Natural killer cell (primary cell): ENCODE measurements around the gene ZFP92. TPM values are rescaled to one million over a fixed set of nuclear protein-coding genes. Genes with fewer than 3 reads are reported as not detected.

Source experiments
- ATAC-seq, 3 donors: fragments of 150-1000 bp in 2 of 3; fragments of 200-7000 bp in 1 of 3; cut with Tn5 transposase; 1 replicate in 1 of 3; 2 replicates in 2 of 3; pipeline ENCODE4 v1.10.0; 2021; ENCODE audit warnings: mild to moderate bottlenecking in 2 of 3, moderate library complexity in 2 of 3
- DNase-seq, 2 donors: peaks; one replicate each; pipeline versions ENCODE4 v3.0.0 to v3.0.0-alpha.2; 2013 to 2021; ENCODE audit warnings: mixed read lengths in 1 of 2
- H3K27ac ChIP-seq: one replicate; pipeline ENCODE4 v1.5.1; 2013; ENCODE audit warnings: mild to moderate bottlenecking, low read length
- H3K27me3 ChIP-seq: one replicate; pipeline ENCODE4 v1.6.1; 2013; ENCODE audit warnings: low read length; ENCODE audit not compliant: control insufficient read depth, insufficient read depth
- H3K36me3 ChIP-seq: one replicate; pipeline ENCODE4 v1.6.1; 2013; ENCODE audit warnings: low read length; ENCODE audit not compliant: control insufficient read depth, insufficient read depth
- H3K4me1 ChIP-seq: one replicate; pipeline ENCODE4 v1.6.1; 2013; ENCODE audit warnings: low read length; ENCODE audit not compliant: control insufficient read depth, insufficient read depth
- H3K4me3 ChIP-seq: one replicate; pipeline ENCODE4 v1.5.1; 2013; ENCODE audit warnings: low read length
- H3K9me3 ChIP-seq: one replicate; pipeline ENCODE4 v1.6.1; 2013; ENCODE audit warnings: low read length; ENCODE audit not compliant: control insufficient read depth, insufficient read depth
- H3K27ac Mint-ChIP-seq, 2 donors: one replicate each; pipeline ENCODE4 v1.8.0; 2022; ENCODE audit warnings: mild to moderate bottlenecking in 2 of 2, mixed read lengths in 2 of 2, moderate library complexity in 1 of 2
- H3K27me3 Mint-ChIP-seq, 2 donors: one replicate each; pipeline ENCODE4 v1.8.0; 2022; ENCODE audit warnings: low read depth in 2 of 2, mixed read lengths in 2 of 2
- H3K36me3 Mint-ChIP-seq: one replicate; pipeline ENCODE4 v1.8.0; 2022; ENCODE audit warnings: mixed read lengths
- H3K4me1 Mint-ChIP-seq, 2 donors: one replicate each; pipeline ENCODE4 v1.8.0; 2022; ENCODE audit warnings: mixed read lengths in 2 of 2
- H3K4me3 Mint-ChIP-seq: one replicate; pipeline ENCODE4 v1.8.0; 2022; ENCODE audit warnings: mild to moderate bottlenecking, moderate library complexity, mixed read lengths
- H3K9me3 Mint-ChIP-seq, 2 donors: one replicate each; pipeline ENCODE4 v1.8.0; 2022; ENCODE audit warnings: mixed read lengths in 2 of 2
- WGBS: methylation state at CpG from one replicate; pipeline ENCODE4 v1.1.7; 2013; ENCODE audit warnings: missing lambda C conversion rate; ENCODE audit not compliant: insufficient coverage; 5-methylcytosine and 5-hydroxymethylcytosine counted together
- intact Hi-C: fragments of 100-400 bp; cut with micrococcal nuclease; formaldehyde crosslinking; loops from one replicate; pipeline ENCODE4 v1.14.2; 2022
- total RNA-seq, 4 donors: library from RNA; stranded (reverse); fragments of 120-200 nt in 1 of 4; gene quantifications; one replicate each; pipeline versions ENCODE4 v1.2.3 to v1.2.4, GENCODE V29; 2013 to 2022
- TF ChIP-seq, protein P1 (sequence below): fragments of 200-600 bp; IDR thresholded peaks from one replicate; pipeline ENCODE4 v1.8.0; 2022; ENCODE audit warnings: antibody characterized with exemption

ZFP92 gene
- total RNA-seq, 3 donors from 2014 or later (not counting 1 experiment from before 2014, with no cell fraction given): 1.6 to 3.3 (median 2.9) TPM

DNA sequence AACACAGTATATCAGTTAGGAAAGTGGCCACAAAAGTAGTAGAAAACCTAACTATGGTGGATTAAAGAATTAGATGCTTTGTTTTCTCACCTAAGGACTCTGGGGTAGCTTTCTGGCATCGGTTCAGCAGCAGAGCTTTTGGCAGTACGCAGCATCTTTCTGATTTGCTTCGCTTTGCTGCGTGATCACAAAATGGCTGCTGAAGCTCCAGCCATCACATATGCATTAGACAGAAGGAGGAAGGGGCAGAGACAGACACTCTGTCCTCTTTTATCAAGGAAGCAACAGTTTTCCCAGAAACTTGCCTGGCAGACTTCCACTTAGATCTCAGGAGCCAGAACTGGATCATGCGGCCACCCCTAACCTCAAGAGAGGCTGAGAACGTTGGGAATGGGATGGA lies 19.5 kb downstream of the ZFP92 start:
- TF ChIP-seq, protein P1, sequence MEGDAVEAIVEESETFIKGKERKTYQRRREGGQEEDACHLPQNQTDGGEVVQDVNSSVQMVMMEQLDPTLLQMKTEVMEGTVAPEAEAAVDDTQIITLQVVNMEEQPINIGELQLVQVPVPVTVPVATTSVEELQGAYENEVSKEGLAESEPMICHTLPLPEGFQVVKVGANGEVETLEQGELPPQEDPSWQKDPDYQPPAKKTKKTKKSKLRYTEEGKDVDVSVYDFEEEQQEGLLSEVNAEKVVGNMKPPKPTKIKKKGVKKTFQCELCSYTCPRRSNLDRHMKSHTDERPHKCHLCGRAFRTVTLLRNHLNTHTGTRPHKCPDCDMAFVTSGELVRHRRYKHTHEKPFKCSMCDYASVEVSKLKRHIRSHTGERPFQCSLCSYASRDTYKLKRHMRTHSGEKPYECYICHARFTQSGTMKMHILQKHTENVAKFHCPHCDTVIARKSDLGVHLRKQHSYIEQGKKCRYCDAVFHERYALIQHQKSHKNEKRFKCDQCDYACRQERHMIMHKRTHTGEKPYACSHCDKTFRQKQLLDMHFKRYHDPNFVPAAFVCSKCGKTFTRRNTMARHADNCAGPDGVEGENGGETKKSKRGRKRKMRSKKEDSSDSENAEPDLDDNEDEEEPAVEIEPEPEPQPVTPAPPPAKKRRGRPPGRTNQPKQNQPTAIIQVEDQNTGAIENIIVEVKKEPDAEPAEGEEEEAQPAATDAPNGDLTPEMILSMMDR: no peak
- WGBS: 97% methylated on average over 5 of the region's 6 CpGs
- intact Hi-C loops: no loop called here

GRCh38 chrX:153433161-153433680 lies 21.9 kb downstream of the ZFP92 start:
- TF ChIP-seq, protein P1: no peak
- Mint-ChIP-seq H3K9me3 (no peaks in the 10 kb centered on the region), H3K4me3 (no peak overlapping the region), H3K36me3 (no peaks in the 10 kb centered on the region), H3K27ac (no peak overlapping the region), H3K4me1 (no peaks in the 10 kb centered on the region), H3K27me3 (peaks cover 0 to 14% of the 10 kb centered on the region in 2 donors)
- H3K27ac ChIP-seq: no peak overlapping the region
- no peaks in the 10 kb centered on the region for H3K36me3 ChIP-seq
- H3K4me1 ChIP-seq: no peaks in the 10 kb centered on the region
- peaks cover 5% of the 10 kb centered on the region for H3K9me3 ChIP-seq
- intact Hi-C loops: no loop called here
- DNase-seq (no peak), ATAC-seq (no peak)
- no peaks in the 10 kb centered on the region for H3K27me3 ChIP-seq
- 90% methylated on average over 11 of the region's 12 CpGs for WGBS
- no peak overlapping the region for H3K4me3 ChIP-seq

More for the DNA sequence above, 19.5 kb downstream of the ZFP92 start:
- no peak overlapping the region for H3K4me3 ChIP-seq
- H3K4me1 Mint-ChIP-seq: no peaks in the 10 kb centered on the region
- no peaks in the 10 kb centered on the region for H3K27me3 ChIP-seq
- no peaks in the 10 kb centered on the region for H3K36me3 Mint-ChIP-seq
- H3K27me3 Mint-ChIP-seq: peaks cover 0 to 6% of the 10 kb centered on the region in 2 donors
- no peak overlapping the region for H3K27ac Mint-ChIP-seq
- DNase-seq: no peak
- H3K4me3 Mint-ChIP-seq: no peak overlapping the region
- no peak for ATAC-seq
- no peaks in the 10 kb centered on the region for H3K4me1 ChIP-seq
- peaks cover 0 to 2% of the 10 kb centered on the region in 2 donors for H3K9me3 Mint-ChIP-seq
- peaks cover 5% of the 10 kb centered on the region for H3K9me3 ChIP-seq
- no peak overlapping the region for H3K27ac ChIP-seq
- no peaks in the 10 kb centered on the region for H3K36me3 ChIP-seq

GRCh38 chrX:153433781-153434285 lies 22.6 kb downstream of the ZFP92 start:
- H3K27ac ChIP-seq: no peak overlapping the region
- Mint-ChIP-seq H3K27me3 (peaks cover 0 to 14% of the 10 kb centered on the region in 2 donors), H3K4me3 (no peak overlapping the region), H3K36me3 (no peaks in the 10 kb centered on the region), H3K9me3 (no peaks in the 10 kb centered on the region), H3K27ac (no peak overlapping the region), H3K4me1 (no peaks in the 10 kb centered on the region)
- TF ChIP-seq, protein P1: no peak
- DNase-seq (no peak), ATAC-seq (no peak)
- peaks cover 5% of the 10 kb centered on the region for H3K9me3 ChIP-seq
- H3K4me1 ChIP-seq: no peaks in the 10 kb centered on the region
- intact Hi-C loops: no loop called here
- no peaks in the 10 kb centered on the region for H3K36me3 ChIP-seq
- H3K4me3 ChIP-seq: no peak overlapping the region
- 95% methylated on average over 17 of the region's 17 CpGs for WGBS
- no peaks in the 10 kb centered on the region for H3K27me3 ChIP-seq

GRCh38 chrX:153434801-153435200 lies 23.5 kb downstream of the ZFP92 start:
- Histone ChIP-seq H3K4me1 (no peaks in the 10 kb centered on the region), H3K27ac (no peak overlapping the region), H3K9me3 (peaks cover 5% of the 10 kb centered on the region), H3K27me3 (no peaks in the 10 kb centered on the region), H3K4me3 (no peak overlapping the region), H3K36me3 (no peaks in the 10 kb centered on the region)
- H3K27ac Mint-ChIP-seq: no peak overlapping the region
- no peaks in the 10 kb centered on the region for H3K9me3 Mint-ChIP-seq
- DNase-seq: no peak
- peaks cover 0 to 14% of the 10 kb centered on the region in 2 donors for H3K27me3 Mint-ChIP-seq
- H3K4me3 Mint-ChIP-seq: no peak overlapping the region
- TF ChIP-seq, protein P1: no peak
- WGBS: 86% methylated on average over 8 of the region's 8 CpGs
- intact Hi-C loops: no loop called here
- no peaks in the 10 kb centered on the region for H3K36me3 Mint-ChIP-seq
- ATAC-seq: no peak
- H3K4me1 Mint-ChIP-seq: no peaks in the 10 kb centered on the region
